ENCODE results near the gene GGN. TPM values are rescaled to one million over a fixed set of nuclear protein-coding genes. Genes with fewer than 3 reads are reported as not detected.

GGN gene
- total and polyA plus RNA-seq, 2 of the 13 experiments (the other 11 are each of a cell fraction or from before 2014, with no cell fraction given): not detected

DNA sequence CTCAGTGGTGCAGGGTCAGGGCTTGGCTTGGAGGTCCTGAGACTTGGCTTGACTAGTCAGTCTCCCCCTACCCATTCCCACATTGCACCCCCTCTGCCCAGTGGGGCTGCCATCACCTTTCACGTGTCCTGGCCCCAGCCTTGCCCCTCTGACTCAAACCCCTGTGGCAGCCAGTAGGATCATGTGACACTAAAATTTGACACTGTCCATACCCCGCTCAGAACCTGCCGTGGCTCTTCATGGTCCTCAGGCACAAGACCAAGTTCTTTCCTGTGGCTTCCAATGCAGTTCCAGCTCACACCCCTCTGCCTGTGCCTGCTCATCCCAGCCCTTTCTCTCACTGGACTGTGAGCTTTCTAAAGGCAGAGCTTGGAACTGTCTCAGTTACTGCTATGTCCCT is 11.3 kb downstream of the GGN start (continued):
- TF ChIP-seq, protein P1, sequence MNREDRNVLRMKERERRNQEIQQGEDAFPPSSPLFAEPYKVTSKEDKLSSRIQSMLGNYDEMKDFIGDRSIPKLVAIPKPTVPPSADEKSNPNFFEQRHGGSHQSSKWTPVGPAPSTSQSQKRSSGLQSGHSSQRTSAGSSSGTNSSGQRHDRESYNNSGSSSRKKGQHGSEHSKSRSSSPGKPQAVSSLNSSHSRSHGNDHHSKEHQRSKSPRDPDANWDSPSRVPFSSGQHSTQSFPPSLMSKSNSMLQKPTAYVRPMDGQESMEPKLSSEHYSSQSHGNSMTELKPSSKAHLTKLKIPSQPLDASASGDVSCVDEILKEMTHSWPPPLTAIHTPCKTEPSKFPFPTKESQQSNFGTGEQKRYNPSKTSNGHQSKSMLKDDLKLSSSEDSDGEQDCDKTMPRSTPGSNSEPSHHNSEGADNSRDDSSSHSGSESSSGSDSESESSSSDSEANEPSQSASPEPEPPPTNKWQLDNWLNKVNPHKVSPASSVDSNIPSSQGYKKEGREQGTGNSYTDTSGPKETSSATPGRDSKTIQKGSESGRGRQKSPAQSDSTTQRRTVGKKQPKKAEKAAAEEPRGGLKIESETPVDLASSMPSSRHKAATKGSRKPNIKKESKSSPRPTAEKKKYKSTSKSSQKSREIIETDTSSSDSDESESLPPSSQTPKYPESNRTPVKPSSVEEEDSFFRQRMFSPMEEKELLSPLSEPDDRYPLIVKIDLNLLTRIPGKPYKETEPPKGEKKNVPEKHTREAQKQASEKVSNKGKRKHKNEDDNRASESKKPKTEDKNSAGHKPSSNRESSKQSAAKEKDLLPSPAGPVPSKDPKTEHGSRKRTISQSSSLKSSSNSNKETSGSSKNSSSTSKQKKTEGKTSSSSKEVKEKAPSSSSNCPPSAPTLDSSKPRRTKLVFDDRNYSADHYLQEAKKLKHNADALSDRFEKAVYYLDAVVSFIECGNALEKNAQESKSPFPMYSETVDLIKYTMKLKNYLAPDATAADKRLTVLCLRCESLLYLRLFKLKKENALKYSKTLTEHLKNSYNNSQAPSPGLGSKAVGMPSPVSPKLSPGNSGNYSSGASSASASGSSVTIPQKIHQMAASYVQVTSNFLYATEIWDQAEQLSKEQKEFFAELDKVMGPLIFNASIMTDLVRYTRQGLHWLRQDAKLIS (CRISPR knock-in tag; IDR thresholded peaks at IDR 0.05): no peak
- TF ChIP-seq ZNF343 (CRISPR knock-in tag; IDR thresholded peaks at IDR 0.05) (no peak), SMAD3 (CRISPR knock-in tag; IDR thresholded peaks at IDR 0.05) (no peak), ZNF24 (IDR thresholded peaks at IDR 0.05) (no peak), BHLHE40 (IDR thresholded peaks at IDR 0.05; ENCODE audit: low read length) (no peak), ISX (CRISPR knock-in tag; conservative IDR thresholded peaks at IDR 0.05) (no peak), ZEB1 (IDR thresholded peaks at IDR 0.05; ENCODE audit: insufficient replicate concordance, low read depth) (no peak), RBM22 (optimal IDR thresholded peaks at IDR 0.05; ENCODE audit: low read length) (no peak), ZNF598 (CRISPR knock-in tag; IDR thresholded peaks at IDR 0.05; ENCODE audit: borderline replicate concordance) (no peak), MYNN (CRISPR knock-in tag; IDR thresholded peaks at IDR 0.05; ENCODE audit: low read depth) (no peak), GATAD2A (CRISPR knock-in tag; IDR thresholded peaks at IDR 0.05) (no peak)
- TF ChIP-seq, protein P2, sequence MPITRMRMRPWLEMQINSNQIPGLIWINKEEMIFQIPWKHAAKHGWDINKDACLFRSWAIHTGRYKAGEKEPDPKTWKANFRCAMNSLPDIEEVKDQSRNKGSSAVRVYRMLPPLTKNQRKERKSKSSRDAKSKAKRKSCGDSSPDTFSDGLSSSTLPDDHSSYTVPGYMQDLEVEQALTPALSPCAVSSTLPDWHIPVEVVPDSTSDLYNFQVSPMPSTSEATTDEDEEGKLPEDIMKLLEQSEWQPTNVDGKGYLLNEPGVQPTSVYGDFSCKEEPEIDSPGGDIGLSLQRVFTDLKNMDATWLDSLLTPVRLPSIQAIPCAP (CRISPR knock-in tag; IDR thresholded peaks at IDR 0.05; ENCODE audit: low read depth): no peak
